Raji (cell line): ENCODE measurements around the gene ALDOA.

Experiments used
- POLR2A ChIP-seq: IDR thresholded peaks from 2 replicates; pipeline ENCODE4 v1.6.1; 2011; ENCODE audit warnings: low read depth, low read length, control low read depth; ENCODE audit not compliant: insufficient read depth

ALDOA gene

DNA sequence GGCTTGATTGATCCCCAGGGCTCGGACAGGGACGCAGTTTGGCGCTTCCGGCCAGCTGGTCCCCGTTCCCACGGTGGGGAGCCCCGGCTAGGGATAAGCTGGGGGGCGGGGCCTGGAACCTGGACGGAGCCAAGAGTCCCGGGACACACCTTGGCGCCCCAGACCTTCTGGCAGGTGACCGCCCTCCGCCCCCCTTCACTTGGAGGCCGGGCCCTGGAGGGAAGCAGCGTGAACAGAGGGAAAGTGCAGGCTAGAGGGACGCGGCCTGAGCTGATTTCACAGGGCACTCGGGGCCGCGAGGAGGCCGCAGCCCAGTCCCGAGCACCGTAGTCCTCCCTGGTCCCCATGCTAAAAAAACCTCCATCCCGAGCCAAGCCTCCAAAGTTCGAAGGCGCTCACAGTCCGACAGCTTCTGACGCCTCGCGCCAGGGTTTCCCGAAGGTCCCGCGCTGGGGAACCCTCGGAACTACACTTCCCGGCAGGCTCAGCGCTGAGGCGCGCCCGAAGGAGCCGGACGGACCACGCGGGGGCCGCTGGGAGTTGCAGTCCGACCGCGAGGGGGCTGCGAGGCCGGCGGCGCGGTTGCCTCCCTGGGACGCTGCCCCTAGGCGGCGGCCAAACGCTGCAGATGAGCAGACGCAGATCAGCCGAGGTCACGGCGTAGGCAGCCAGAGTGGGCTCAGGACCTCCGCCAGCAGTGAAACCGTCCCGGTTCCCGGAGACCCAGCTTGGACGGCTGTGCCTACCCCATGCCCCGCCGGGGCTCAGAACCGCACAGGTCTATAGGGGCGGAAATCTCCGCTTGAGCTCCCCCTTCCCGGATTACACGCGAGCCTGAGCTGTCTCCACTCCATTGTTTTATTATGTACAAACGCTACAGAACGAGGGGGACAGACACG is 26.2 kb downstream of the ALDOA start, which contains the start of gene TBX6:
TSS of gene TBX6 (minus strand) at position 451 of the 899 bp plus-strand sequence. CDS start 731 bp downstream, outside the sequence.
- peak; percentile 74 for TF ChIP-seq POLR2A

DNA sequence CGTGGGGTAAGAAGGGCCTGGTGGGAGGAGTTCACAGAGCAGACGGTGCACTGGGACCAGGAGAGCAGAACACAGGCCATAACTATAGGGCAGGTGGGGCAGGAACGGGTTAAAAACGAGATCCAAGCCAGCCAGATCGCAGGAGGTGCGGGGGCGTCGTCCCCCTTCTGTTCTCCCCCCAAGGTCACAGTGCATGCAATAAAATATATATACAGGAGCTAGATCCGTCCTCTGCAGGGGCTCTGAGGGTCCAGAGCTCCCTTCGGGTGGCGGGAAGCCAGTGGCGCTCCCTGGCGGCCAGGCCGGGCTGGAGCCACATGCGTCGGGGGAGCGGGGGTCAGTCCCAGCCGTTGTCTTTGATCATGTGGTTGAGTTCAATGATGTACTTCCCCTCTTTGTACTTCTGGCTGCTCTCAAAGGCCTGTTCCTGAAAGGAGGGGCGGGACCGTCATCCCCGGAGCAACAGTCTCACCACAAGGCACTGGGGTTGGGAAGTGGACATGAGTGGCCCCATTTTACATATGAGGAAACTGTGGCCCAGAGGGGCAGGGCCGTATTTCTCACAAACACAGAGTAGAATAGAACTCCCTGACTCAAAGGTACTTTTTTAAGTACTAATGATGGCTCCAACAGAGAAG is 26.9 kb downstream of the ALDOA start:
- TF ChIP-seq POLR2A = peak; percentile 58

DNA sequence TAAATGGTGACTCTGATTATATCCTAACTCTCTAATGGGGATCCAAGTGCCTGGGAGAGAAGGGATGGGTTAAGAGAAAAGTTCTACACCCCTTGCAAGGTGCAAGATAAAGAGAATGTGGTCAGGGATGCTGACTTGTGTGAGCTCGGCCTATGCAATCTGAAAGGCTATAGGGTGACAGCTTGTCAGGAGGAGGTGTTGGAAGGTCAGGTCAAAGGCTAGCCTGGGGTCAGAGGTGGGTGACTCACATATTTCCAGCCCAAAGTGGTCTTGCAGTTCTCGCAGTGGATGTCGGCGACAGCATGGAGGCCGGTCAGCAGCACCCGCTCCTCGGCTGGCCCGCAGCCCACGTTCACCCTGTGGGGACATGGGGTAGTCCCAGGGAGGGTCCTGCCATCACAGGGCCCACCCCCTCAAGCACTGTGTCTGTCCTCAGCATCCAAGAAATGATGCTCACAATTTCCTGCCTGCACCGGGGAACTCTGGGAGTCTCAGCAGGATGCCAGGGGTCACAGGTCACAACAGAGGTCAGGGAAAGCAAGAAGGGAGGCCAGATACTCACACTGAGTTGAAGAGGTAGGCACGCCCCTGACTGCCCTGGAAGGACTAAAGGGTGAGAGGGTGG is 29.1 kb downstream of the ALDOA start:
- no peak for TF ChIP-seq POLR2A

DNA sequence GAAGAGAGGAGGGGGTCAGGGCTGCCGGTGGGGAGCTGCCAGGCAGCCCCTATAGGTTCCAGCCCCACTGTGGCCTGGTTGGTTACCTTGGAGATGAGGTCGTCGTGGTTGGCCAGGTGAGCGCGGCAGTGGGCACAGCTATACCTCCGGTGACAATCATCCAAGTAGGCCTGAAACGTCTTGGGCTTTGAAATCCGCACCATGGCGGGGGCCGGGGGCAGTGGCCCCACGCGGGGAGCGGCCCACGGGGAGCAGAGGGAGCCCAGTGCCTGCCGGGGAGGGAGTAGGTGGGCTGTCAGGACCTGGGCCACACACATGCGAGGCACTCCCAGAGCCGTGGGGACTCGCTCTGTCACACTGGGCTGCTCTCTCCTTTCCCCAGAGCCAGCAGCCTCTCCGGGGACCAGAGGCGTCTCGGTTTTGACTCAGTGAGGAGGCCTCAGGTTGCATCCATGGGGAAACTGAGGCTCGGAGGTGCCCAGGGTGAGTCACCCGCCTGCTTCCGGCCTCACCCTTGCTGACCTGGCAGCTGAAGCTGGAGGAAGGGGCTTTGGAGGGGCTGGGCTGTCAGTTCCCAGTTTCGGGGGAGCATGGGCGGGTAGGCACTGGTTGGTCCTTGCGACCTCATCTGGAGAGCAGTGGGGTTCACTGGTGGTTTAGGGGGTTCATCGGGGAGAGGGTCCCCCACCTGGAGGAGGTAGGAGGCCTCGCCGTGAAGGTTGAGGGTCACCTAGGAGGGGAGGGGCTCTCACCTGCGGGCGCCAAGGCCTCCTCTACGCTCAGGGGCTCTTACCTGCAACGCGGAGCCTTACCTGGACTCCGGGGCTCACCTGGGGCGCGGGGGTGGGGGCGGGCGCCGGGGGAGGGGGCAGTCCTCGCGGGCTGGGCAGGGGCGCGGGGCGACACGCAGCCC is 29.9 kb downstream of the ALDOA start:
- 0 out of 2 replicates have a peak, but pooled peaks have one; percentile 7 for TF ChIP-seq POLR2A

DNA sequence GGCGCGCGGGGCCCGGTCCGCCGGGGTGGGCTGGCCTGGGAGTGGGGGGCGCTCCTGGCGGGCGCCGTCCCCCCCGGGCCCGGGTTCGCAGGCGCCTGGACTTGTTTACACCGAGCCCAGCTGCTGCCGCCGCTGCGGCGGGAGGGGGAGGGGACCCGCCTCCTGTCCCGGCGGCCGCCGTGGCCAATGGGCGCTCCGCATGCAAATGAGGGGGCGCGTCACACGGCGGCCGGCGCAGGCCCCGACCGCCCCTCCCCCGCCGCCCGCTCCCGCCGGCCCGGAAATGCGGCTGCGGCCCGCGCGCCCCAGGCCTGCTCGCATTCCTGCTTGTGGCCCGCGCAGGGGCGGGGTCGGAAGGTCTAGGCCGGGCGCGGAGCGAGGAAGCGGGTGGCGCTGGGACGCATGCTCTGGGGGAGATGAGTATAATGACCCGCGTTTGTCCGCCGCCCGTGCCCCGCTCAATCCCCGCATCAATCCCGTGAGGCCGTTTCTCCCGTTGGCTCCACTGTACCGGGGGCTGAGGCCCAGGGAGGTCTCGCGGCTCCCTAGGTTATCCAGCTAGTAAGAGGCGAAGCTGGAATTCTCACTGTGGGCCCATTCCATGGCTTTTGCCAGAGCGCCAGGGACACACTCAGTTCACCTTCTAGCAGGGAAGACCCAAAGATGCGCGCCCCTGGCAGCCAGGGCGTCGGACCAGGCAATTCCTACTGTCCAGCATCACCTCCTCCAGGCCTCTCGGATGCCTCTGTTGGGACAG is 30.7 kb downstream of the ALDOA start, which contains the start of gene YPEL3:
TSS of gene YPEL3 (minus strand) at position 109 of the 757 bp plus-strand sequence. CDS start 731 bp downstream, outside the sequence.
- no peak; the same call in 1 of the 2 replicates for TF ChIP-seq POLR2A

DNA sequence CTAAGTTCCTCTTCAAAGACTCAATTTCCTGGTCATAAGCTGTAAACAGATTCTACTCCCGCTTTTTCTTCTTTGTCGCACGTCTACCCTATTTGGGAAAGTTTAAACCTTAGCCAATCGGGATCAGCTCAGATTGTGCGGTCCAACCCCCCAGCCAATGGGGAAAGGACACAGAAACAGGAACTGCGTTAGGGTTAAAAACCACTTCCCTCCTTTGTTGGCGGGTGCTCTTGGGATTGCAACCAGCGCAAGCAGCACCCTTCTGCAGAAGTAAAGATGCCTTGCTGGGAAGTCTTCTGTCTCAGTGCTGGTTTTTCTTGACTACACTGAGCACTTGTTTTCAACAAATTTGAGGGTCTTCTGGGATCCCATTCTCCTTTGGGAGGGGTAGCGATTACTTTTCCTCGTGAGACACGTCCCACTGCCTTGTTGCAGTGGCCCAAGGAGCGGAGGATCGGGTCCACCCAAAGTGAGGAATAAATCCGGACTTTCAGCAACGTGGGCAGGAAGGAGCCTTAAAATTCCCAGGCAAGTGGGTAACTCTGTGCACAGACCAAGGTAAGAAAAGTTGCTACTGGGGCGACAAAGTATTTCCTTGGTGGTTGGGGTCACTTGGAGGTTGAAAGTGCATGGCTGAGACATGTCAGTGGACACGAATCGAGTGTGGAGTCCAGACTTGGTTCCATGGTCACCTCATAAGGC is 31.5 kb downstream of the ALDOA start:
- no peak for TF ChIP-seq POLR2A

DNA sequence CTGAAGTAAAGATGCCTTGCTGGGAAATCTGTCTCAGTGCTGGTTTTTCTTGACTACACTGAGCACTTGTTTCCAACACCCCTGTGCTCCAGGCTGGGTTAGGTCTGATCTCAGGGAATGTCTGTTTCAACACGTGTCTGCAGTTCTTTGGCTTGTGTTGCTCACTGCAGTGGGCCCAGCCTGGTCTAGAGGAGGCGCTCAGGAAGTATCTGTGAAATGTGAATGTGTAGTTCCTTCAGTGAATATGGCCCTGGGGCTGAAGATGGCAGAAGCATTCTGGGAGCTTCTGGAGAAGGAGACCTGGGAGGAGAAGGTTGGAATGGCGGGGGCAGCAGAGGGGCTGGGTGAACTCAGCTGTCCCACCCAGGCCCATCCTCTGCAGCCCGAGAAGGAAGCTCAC is 38.5 kb downstream of the ALDOA start:
- TF ChIP-seq POLR2A = no peak

DNA sequence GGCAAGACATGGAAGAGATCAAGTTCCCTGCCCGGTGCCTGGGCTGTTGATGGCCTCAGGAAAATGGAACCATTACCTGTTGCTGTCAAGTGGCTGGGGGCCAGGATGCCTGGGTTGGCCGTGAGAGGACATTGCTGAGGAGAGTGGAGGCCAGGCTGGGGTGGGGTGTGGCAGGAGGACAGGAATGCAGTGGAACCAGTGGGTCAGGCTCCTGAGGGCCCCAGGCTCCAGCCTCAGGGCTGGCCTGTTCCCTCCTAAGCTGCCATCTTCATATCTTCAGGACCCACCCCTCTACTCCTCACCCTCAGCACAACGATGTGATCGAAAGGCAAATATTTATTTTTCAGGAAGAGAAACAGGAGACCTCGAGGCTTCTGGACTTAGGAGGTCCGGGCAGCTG is 38.9 kb downstream of the ALDOA start:
- no peak for TF ChIP-seq POLR2A

DNA sequence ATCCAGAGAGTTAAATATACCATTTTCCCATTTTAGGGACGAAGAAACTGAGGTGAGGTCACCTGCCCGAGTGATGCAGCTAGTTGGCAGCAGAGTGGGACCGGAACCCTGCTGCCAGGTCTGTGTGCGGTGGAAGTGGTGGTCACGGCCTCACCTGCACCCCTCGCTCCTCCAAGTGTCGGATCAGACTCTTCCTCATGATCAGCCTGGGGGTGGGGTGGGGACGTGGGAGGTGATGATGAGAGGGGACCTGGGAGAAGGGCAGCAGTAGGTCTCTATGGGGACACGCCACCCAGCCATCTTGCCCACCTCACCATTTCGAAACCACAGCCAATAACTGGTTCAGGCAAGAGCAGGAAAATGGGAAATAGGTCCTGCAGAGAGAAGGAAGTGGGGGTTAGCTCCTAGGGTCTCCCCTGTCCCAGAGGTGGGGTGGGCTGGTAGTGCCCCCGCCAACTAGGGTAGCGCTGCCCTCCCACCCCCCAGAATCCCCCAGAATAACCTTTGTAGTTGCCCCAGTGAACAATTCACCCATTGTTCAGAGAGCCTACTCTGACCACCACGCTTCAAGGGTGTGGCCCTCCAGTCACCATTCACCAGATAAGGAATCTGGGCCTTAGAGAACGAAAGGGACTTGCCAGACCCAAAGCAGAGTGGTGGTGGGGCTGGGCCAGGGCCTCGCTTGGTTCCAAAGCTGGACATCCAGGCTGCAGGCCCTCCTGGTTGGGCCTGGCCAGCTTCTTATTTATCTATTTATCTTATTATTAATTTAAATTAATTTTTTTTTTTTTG is 42.7 kb downstream of the ALDOA start:
- no peak for TF ChIP-seq POLR2A

DNA sequence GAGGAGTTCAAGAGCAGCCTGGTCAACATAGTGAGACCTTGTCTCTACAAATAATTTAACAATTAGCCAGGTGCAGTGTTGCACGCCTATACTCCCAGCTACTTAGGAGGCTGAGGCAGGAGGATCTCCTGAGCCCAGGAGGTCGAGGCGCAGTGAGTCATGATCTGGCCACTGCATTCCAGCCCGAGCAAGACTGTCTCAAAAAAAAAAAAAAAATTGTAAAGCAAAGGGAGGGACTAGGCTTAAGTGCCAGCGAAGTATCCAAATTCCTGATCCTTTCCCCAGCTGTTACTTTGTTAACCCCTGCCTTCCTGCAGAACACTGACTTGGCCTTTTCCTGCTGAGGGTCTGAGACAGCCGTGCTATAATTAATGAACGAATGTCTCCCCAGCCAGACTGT is 45.1 kb downstream of the ALDOA start:
- no peak for TF ChIP-seq POLR2A

DNA sequence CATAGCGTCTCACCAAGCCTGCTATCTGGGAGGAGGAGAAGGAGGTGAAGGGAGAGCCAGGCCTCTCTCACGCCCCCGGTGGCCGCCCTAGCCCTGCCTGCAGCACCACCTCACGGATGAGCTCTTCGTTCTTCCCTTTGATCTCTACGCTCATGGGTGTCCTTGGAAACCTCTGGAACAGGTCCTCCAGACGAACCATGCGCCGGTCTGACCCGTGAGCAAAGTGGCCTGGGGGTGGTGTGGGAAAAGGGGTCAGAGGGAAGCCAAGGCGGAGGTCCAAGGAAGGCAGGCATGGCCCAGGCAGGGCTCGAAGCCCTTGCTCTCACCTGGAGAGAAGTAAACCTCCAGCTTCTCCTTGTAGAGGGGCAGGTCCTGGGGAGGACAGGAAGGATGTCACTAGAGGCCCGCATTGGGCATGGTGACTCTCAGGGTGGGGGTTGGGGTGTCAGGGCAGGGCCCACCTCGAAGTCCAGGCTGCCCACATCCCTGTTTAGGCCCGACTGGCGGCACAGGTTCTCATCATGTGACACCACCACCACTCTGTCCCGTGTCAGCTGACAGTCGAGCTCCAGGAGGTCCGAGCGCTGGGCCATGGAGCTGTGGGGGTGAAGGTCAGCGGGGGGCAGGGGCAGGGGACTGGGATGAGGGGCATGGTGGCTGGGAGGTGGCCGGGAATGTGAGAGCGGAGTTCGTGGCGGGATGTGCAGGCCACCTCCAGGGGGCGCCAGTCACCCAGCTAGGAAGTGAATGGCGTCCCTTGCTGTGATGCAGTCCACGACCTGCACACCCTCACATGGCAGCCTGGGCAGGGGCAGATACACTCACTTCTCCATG is 46.9 kb downstream of the ALDOA start:
- 0 out of 2 replicates have a peak, but pooled peaks have one; percentile 21 for TF ChIP-seq POLR2A
